Nephron progenitor cell (in vitro differentiated cells): ENCODE results near the gene LRRC40.
A peak's percentile ranks its signal among the peaks of the same experiment; 100 is the strongest.

Experiments
- DNase-seq: peaks from one replicate; pipeline ENCODE4 v3.0.0; 2021
- H3K27ac Mint-ChIP-seq: 2 replicates; pipeline ENCODE4 v1.8.0; 2021; ENCODE audit warnings: mild to moderate bottlenecking, moderate library complexity, mixed read lengths
- H3K27me3 Mint-ChIP-seq: 2 replicates; pipeline ENCODE4 v1.8.0; 2021; ENCODE audit warnings: mild to moderate bottlenecking, low read depth, mixed read lengths; ENCODE audit not compliant: poor library complexity
- H3K36me3 Mint-ChIP-seq: 2 replicates; pipeline ENCODE4 v1.8.0; 2021; ENCODE audit warnings: low read depth, mixed read lengths
- H3K4me1 Mint-ChIP-seq: 2 replicates; pipeline ENCODE4 v1.8.0; 2021; ENCODE audit warnings: mixed read lengths
- H3K4me3 Mint-ChIP-seq: 2 replicates; pipeline ENCODE4 v1.8.0; 2021; ENCODE audit warnings: mild to moderate bottlenecking, moderate library complexity, mixed read lengths
- H3K9me3 Mint-ChIP-seq: 2 replicates; pipeline ENCODE4 v1.8.0; 2021; ENCODE audit warnings: mild to moderate bottlenecking, moderate library complexity, mixed read lengths
- CTCF ChIP-seq: fragments of 200-600 bp; sonication (generic); IDR thresholded peaks from 2 replicates; pipeline ENCODE4 v1.5.0; 2021; ENCODE audit warnings: antibody characterized with exemption

The LRRC40 gene

GRCh38 chr1:70169018-70169839, 36.1 kb downstream of the LRRC40 start:
- peaks cover 30% of the 10 kb centered on the region for H3K36me3 Mint-ChIP-seq
- no peak for DNase-seq
- no peak overlapping the region for H3K27ac Mint-ChIP-seq
- H3K9me3 Mint-ChIP-seq, result no peaks in the 10 kb centered on the region
- H3K4me1 Mint-ChIP-seq, result no peaks in the 10 kb centered on the region
- no peak for TF ChIP-seq CTCF
- no peak overlapping the region for H3K4me3 Mint-ChIP-seq
- H3K27me3 Mint-ChIP-seq, result no peaks in the 10 kb centered on the region

GRCh38 chr1:70168283-70168682, 37.1 kb downstream of the LRRC40 start:
- TF ChIP-seq CTCF, result no peak

GRCh38 chr1:70164350-70164749, 41.0 kb downstream of the LRRC40 start:
- DNase-seq, result no peak
- no peak for TF ChIP-seq CTCF
- Mint-ChIP-seq H3K36me3 (peaks cover 36% of the 10 kb centered on the region), H3K27ac (no peak overlapping the region), H3K4me1 (no peaks in the 10 kb centered on the region), H3K4me3 (no peak overlapping the region), H3K27me3 (no peaks in the 10 kb centered on the region), H3K9me3 (no peaks in the 10 kb centered on the region)

More at GRCh38 chr1:70168283-70168682, 37.1 kb downstream of the LRRC40 start:
- H3K27ac Mint-ChIP-seq, result peak overlapping the region; percentile 53
- H3K9me3 Mint-ChIP-seq, result no peaks in the 10 kb centered on the region
- no peak for DNase-seq
- H3K36me3 Mint-ChIP-seq, result peaks cover 31% of the 10 kb centered on the region
- H3K4me1 Mint-ChIP-seq, result no peaks in the 10 kb centered on the region
- H3K4me3 Mint-ChIP-seq, result no peak overlapping the region
- H3K27me3 Mint-ChIP-seq, result no peaks in the 10 kb centered on the region

GRCh38 chr1:70156529-70157120, 48.8 kb downstream of the LRRC40 start:
- no peak for TF ChIP-seq CTCF
- DNase-seq, result no peak
- Mint-ChIP-seq H3K9me3 (no peaks in the 10 kb centered on the region), H3K36me3 (peaks cover 31% of the 10 kb centered on the region), H3K4me1 (no peaks in the 10 kb centered on the region), H3K27me3 (no peaks in the 10 kb centered on the region), H3K4me3 (no peak overlapping the region), H3K27ac (no peak overlapping the region)

- H3K27ac Mint-ChIP-seq, result no peak overlapping the region
- H3K27me3 Mint-ChIP-seq, result no peaks in the 10 kb centered on the region
- H3K4me1 Mint-ChIP-seq, result no peaks in the 10 kb centered on the region
- DNase-seq, result no peak
- H3K9me3 Mint-ChIP-seq, result no peaks in the 10 kb centered on the region
- TF ChIP-seq CTCF, result no peak
- no peak overlapping the region for H3K4me3 Mint-ChIP-seq
- H3K36me3 Mint-ChIP-seq, result peaks cover 15% of the 10 kb centered on the region
Measured at GRCh38 chr1:70153739-70154138, 51.6 kb downstream of the LRRC40 start.

GRCh38 chr1:70150444-70150843, 54.9 kb downstream of the LRRC40 start:
- H3K36me3 Mint-ChIP-seq, result peaks cover 35% of the 10 kb centered on the region
- TF ChIP-seq CTCF, result no peak
- H3K27me3 Mint-ChIP-seq, result no peaks in the 10 kb centered on the region
- no peaks in the 10 kb centered on the region for H3K4me1 Mint-ChIP-seq
- no peak overlapping the region for H3K4me3 Mint-ChIP-seq
- H3K9me3 Mint-ChIP-seq, result no peaks in the 10 kb centered on the region
- no peak overlapping the region for H3K27ac Mint-ChIP-seq
- DNase-seq, result no peak
